Sigmoid colon (tissue), 4 donors: ENCODE results near the gene PCDHGA1.
"Not testable (repeated sequence)": the region's sequence is repeated elsewhere in the genome, so short reads cannot be mapped to it uniquely, and the experiment has no call there.

Experiments
- EP300 ChIP-seq, 4 donors: sonication (generic); formaldehyde crosslinking; IDR thresholded peaks; one replicate each; pipeline ENCODE4 v1.6.1; 2017; ENCODE audit warnings: antibody characterized with exemption in 4 of 4
- TF ChIP-seq, protein P1 (sequence below), 4 experiments: fragments of 450-650 bp in 3 of 4; fragments of 200-600 bp in 1 of 4; IDR thresholded peaks; one replicate each; pipeline ENCODE4 v1.5.1; 2016 to 2019; ENCODE audit warnings: antibody characterized with exemption in 4 of 4, mild to moderate bottlenecking in 3 of 4, moderate library complexity in 2 of 4

DNA sequence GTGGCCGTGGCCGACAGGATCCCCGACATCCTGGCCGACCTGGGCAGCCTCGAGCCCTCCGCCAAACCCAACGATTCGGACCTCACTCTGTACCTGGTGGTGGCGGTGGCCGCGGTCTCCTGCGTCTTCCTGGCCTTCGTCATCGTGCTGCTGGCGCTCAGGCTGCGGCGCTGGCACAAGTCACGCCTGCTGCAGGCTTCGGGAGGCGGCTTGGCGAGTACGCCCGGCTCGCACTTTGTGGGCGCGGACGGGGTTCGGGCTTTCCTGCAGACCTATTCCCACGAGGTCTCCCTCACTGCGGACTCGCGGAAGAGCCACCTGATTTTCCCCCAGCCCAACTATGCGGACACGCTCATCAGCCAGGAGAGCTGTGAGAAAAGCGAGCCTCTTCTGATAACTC is 15.7 kb downstream of the PCDHGA1 start:
- TF ChIP-seq, protein P1, sequence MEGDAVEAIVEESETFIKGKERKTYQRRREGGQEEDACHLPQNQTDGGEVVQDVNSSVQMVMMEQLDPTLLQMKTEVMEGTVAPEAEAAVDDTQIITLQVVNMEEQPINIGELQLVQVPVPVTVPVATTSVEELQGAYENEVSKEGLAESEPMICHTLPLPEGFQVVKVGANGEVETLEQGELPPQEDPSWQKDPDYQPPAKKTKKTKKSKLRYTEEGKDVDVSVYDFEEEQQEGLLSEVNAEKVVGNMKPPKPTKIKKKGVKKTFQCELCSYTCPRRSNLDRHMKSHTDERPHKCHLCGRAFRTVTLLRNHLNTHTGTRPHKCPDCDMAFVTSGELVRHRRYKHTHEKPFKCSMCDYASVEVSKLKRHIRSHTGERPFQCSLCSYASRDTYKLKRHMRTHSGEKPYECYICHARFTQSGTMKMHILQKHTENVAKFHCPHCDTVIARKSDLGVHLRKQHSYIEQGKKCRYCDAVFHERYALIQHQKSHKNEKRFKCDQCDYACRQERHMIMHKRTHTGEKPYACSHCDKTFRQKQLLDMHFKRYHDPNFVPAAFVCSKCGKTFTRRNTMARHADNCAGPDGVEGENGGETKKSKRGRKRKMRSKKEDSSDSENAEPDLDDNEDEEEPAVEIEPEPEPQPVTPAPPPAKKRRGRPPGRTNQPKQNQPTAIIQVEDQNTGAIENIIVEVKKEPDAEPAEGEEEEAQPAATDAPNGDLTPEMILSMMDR (IDR thresholded peaks at IDR 0.05) = not testable (repeated sequence)
- not testable (repeated sequence) for TF ChIP-seq EP300 (IDR thresholded peaks at IDR 0.05)
